D721Med (cell line): ENCODE data around the gene UPP2.

ENCODE experiments used
- DNase-seq: peaks from one replicate; pipeline ENCODE4 v3.0.0; 2011; ENCODE audit warnings: low spot score; ENCODE audit not compliant: insufficient read length
- FAIRE-seq: peaks from 2 replicates; lab custom pipeline; 2011; peaks lifted over from hg19 to GRCh38; lab: Jason Lieb, UNC
- CTCF ChIP-seq: IDR thresholded peaks from 2 replicates; pipeline ENCODE4 v1.5.1; 2012; ENCODE audit warnings: mild to moderate bottlenecking, control low read depth; ENCODE audit not compliant: insufficient read depth; ENCODE audit errors: missing control alignments

Gene UPP2

GRCh38 chr2:158138255-158138654, 36.6 kb downstream of the UPP2 start:
- TF ChIP-seq CTCF = no peak
- no peak for FAIRE-seq
- no peak for DNase-seq

- TF ChIP-seq CTCF = no peak
- DNase-seq (no peak), FAIRE-seq (no peak)
Measured at GRCh38 chr2:158140201-158140600, 38.5 kb downstream of the UPP2 start.

- FAIRE-seq (no peak), DNase-seq (no peak)
- no peak for TF ChIP-seq CTCF
Measured at GRCh38 chr2:158142165-158142564, 40.5 kb downstream of the UPP2 start.

- no peak for DNase-seq
- TF ChIP-seq CTCF = no peak
- FAIRE-seq = no peak
Measured at GRCh38 chr2:158142568-158143332, 41.1 kb downstream of the UPP2 start.

GRCh38 chr2:158143703-158144360, 42.2 kb downstream of the UPP2 start:
- no peak for TF ChIP-seq CTCF
- DNase-seq (no peak), FAIRE-seq (no peak)

GRCh38 chr2:158144914-158145625, 43.4 kb downstream of the UPP2 start:
- no peak for DNase-seq
- FAIRE-seq = no peak

More at GRCh38 chr2:158144914-158145625, 43.4 kb downstream of the UPP2 start:
- no peak for TF ChIP-seq CTCF
